HepG2 (cell line): Measurements from ENCODE around the gene ZCCHC24. TPM values are rescaled to one million over a fixed set of nuclear protein-coding genes. Genes with fewer than 3 reads are reported as not detected.

Experiments used
- ETV6 ChIP-seq: sonication (generic); formaldehyde crosslinking; conservative IDR thresholded peaks from 2 replicates; pipeline ENCODE4 v1.4.0; 2020; ENCODE audit warnings: missing genetic modification reagents
- GLI4 ChIP-seq: sonication (generic); formaldehyde crosslinking; IDR thresholded peaks from 2 replicates; pipeline ENCODE4 v1.5.1; 2020; ENCODE audit warnings: missing genetic modification reagents, mild to moderate bottlenecking, moderate library complexity, borderline replicate concordance
- HNRNPLL ChIP-seq: fragments of 200-400 bp; formaldehyde crosslinking; IDR thresholded peaks from 2 replicates; pipeline ENCODE4 v1.6.1; 2017; ENCODE audit warnings: mild to moderate bottlenecking, low read depth, low read length; ENCODE audit not compliant: poor library complexity, severe bottlenecking
- KDM3A ChIP-seq: IDR thresholded peaks from 2 replicates; pipeline ENCODE4 v1.6.1; 2018; ENCODE audit warnings: low read depth, missing compliant biosample characterization
- NR0B2 ChIP-seq: sonication (generic); formaldehyde crosslinking; IDR thresholded peaks from 2 replicates; pipeline ENCODE4 v1.4.0; 2020; ENCODE audit warnings: mild to moderate bottlenecking, missing genetic modification reagents
- PAX8 ChIP-seq: sonication (generic); formaldehyde crosslinking; IDR thresholded peaks from 2 replicates; pipeline ENCODE4 v1.8.0; 2022; ENCODE audit warnings: mild to moderate bottlenecking, missing genetic modification reagents, borderline replicate concordance
- TBL1XR1 ChIP-seq: fragments of 150-350 bp; IDR thresholded peaks from 2 replicates; pipeline ENCODE4 v1.6.1; 2014; ENCODE audit warnings: borderline replicate concordance, low read length; ENCODE audit not compliant: partially characterized antibody
- TEAD3 ChIP-seq: optimal IDR thresholded peaks from 2 replicates; pipeline ENCODE3; 2016; ENCODE audit warnings: borderline replicate concordance
- TOE1 ChIP-seq: sonication (generic); formaldehyde crosslinking; IDR thresholded peaks from 2 replicates; pipeline ENCODE4 v1.4.0; 2020; ENCODE audit warnings: mild to moderate bottlenecking, missing genetic modification reagents
- ZBTB10 ChIP-seq: sonication (generic); formaldehyde crosslinking; IDR thresholded peaks from 2 replicates; pipeline ENCODE4 v1.4.0; 2020; ENCODE audit warnings: missing genetic modification reagents, borderline replicate concordance
- ZFP62 ChIP-seq: sonication (generic); formaldehyde crosslinking; IDR thresholded peaks from 2 replicates; pipeline ENCODE4 v1.4.0; 2020; ENCODE audit warnings: missing genetic modification reagents
- ZFYVE20 ChIP-seq: sonication (generic); formaldehyde crosslinking; IDR thresholded peaks from 2 replicates; pipeline ENCODE4 v1.8.0; 2023; ENCODE audit warnings: low read depth, mild to moderate bottlenecking, moderate library complexity, missing genetic modification reagents, borderline replicate concordance
- ZNF143 ChIP-seq: sonication (generic); formaldehyde crosslinking; IDR thresholded peaks from 2 replicates; pipeline ENCODE4 v1.4.0; 2020; ENCODE audit warnings: missing genetic modification reagents
- ZNF232 ChIP-seq: sonication (generic); formaldehyde crosslinking; IDR thresholded peaks from 2 replicates; pipeline ENCODE4 v1.4.0; 2020; ENCODE audit warnings: missing genetic modification reagents, borderline replicate concordance
- ZNF24 ChIP-seq: fragments of 450-650 bp; IDR thresholded peaks from 2 replicates; pipeline ENCODE4 v1.6.1; 2017; ENCODE audit warnings: antibody characterized with exemption, mild to moderate bottlenecking
- ZNF407 ChIP-seq: sonication (generic); formaldehyde crosslinking; IDR thresholded peaks from one replicate; pipeline ENCODE4 v1.5.1; 2020; ENCODE audit warnings: mild to moderate bottlenecking, missing genetic modification reagents; ENCODE audit errors: not compliant biosample characterization
- ZNF83 ChIP-seq: sonication (generic); formaldehyde crosslinking; IDR thresholded peaks from 2 replicates; pipeline ENCODE4 v1.4.0; 2020; ENCODE audit warnings: missing genetic modification reagents, mild to moderate bottlenecking, borderline replicate concordance
- polyA plus RNA-seq, 8 experiments: library from polyadenylated mRNA; depleted of rRNA in 3 of 8; stranded (reverse) in 7 of 8; unstranded in 1 of 8; fragments of >200 nt; fragmentation: Illumina TruSeq in 4 of 8; extraction: Trizol in 4 of 8; gene quantifications; 2 replicates each; pipeline versions ENCODE4 v1.2.1 to v1.2.3, GENCODE V29; 2011 to 2016; ENCODE audit warnings: low read depth in 4 of 8, missing spikeins in 1 of 8, mixed read lengths in 1 of 8; ENCODE audit not compliant: insufficient read depth in 1 of 8
- total RNA-seq, 5 experiments: library from RNA; depleted of rRNA; stranded (reverse); fragments of >200 nt; fragmentation: Illumina TruSeq; extraction: Trizol; gene quantifications; 2 replicates each; pipeline ENCODE4 v1.2.3, GENCODE V29; 2016; ENCODE audit warnings: low read depth in 1 of 5

The ZCCHC24 gene
- total and polyA plus RNA-seq, 2 of the 13 experiments (the other 11 are each of a cell fraction or from before 2014, with no cell fraction given) = 3.1 to 7.9 TPM

- TF ChIP-seq ZBTB10 (CRISPR knock-in tag) (no peak; the same call in 1 of the 2 replicates), ZNF232 (CRISPR knock-in tag) (0 out of 2 replicates have a peak, but pooled peaks have one; percentile 37), ZNF143 (CRISPR knock-in tag) (peak; percentile 47), ZFYVE20 (no peak), ZNF407 (CRISPR knock-in tag) (peak; percentile 44), PAX8 (CRISPR knock-in tag) (no peak), TOE1 (peak; percentile 68; the same call in 1 of the 2 replicates), TEAD3 (CRISPR knock-in tag) (peak; percentile 70), GLI4 (CRISPR knock-in tag) (no peak), ZNF83 (CRISPR knock-in tag) (no peak), TBL1XR1 (peak; percentile 74), ETV6 (CRISPR knock-in tag) (peak; percentile 51; the same call in 1 of the 2 replicates), ZNF24 (no peak), HNRNPLL (no peak), ZFP62 (CRISPR knock-in tag) (no peak), NR0B2 (CRISPR knock-in tag) (0 out of 2 replicates have a peak, but pooled peaks have one; percentile 59), KDM3A (no peak)
Observed at GRCh38 chr10:79335470-79336235, 109.8 kb downstream of the ZCCHC24 start (continued).
